HepG2 (cell line): ENCODE measurements around the gene SNRNP35. TPM values are rescaled to one million over a fixed set of nuclear protein-coding genes. Genes with fewer than 3 reads are reported as not detected.

Source experiments
- AGO1 ChIP-seq: fragments of 200-400 bp; formaldehyde crosslinking; IDR thresholded peaks from 2 replicates; pipeline ENCODE4 v1.6.1; 2017; ENCODE audit warnings: mild to moderate bottlenecking, low read depth, low read length, moderate library complexity; ENCODE audit not compliant: poor library complexity, severe bottlenecking
- ARNT2 ChIP-seq: sonication (generic); formaldehyde crosslinking; IDR thresholded peaks from 2 replicates; pipeline ENCODE4 v1.8.0; 2022; ENCODE audit warnings: mild to moderate bottlenecking, low read depth, missing genetic modification reagents, moderate library complexity
- NFKB2 ChIP-seq: sonication (generic); formaldehyde crosslinking; IDR thresholded peaks from 2 replicates; pipeline ENCODE4 v1.4.0; 2020; ENCODE audit warnings: missing genetic modification reagents, borderline replicate concordance
- RBM22 ChIP-seq: fragments of 200-400 bp; formaldehyde crosslinking; optimal IDR thresholded peaks from 2 replicates; pipeline ENCODE3; 2017; ENCODE audit warnings: mild to moderate bottlenecking, low read length, moderate library complexity
- SP1 ChIP-seq, 2 experiments: fragments of 450-650 bp in 1 of 2; sonication (generic) in 1 of 2; formaldehyde crosslinking in 1 of 2; IDR thresholded peaks; 2 replicates each; pipeline versions ENCODE4 v1.4.0 to v1.6.1; 2016 to 2020; ENCODE audit warnings: missing genetic modification reagents in 1 of 2
- SRY ChIP-seq: sonication (generic); formaldehyde crosslinking; IDR thresholded peaks from 2 replicates; pipeline ENCODE4 v1.8.0; 2022; ENCODE audit warnings: mild to moderate bottlenecking, missing genetic modification reagents
- ZFX ChIP-seq: sonication (generic); formaldehyde crosslinking; IDR thresholded peaks from 2 replicates; pipeline ENCODE4 v1.4.0; 2020; ENCODE audit warnings: mild to moderate bottlenecking, low read depth, missing genetic modification reagents, moderate library complexity
- ZFYVE20 ChIP-seq: sonication (generic); formaldehyde crosslinking; IDR thresholded peaks from 2 replicates; pipeline ENCODE4 v1.8.0; 2023; ENCODE audit warnings: low read depth, mild to moderate bottlenecking, moderate library complexity, missing genetic modification reagents, borderline replicate concordance
- ZNF75D ChIP-seq: sonication (generic); formaldehyde crosslinking; IDR thresholded peaks from 2 replicates; pipeline ENCODE4 v1.8.1; 2023; ENCODE audit warnings: missing genetic modification reagents, mild to moderate bottlenecking, borderline replicate concordance
- polyA plus RNA-seq, 8 experiments: library from polyadenylated mRNA; depleted of rRNA in 3 of 8; stranded (reverse) in 7 of 8; unstranded in 1 of 8; fragments of >200 nt; fragmentation: Illumina TruSeq in 4 of 8; extraction: Trizol in 4 of 8; gene quantifications; 2 replicates each; pipeline versions ENCODE4 v1.2.1 to v1.2.3, GENCODE V29; 2011 to 2016; ENCODE audit warnings: low read depth in 4 of 8, missing spikeins in 1 of 8, mixed read lengths in 1 of 8; ENCODE audit not compliant: insufficient read depth in 1 of 8
- total RNA-seq, 5 experiments: library from RNA; depleted of rRNA; stranded (reverse); fragments of >200 nt; fragmentation: Illumina TruSeq; extraction: Trizol; gene quantifications; 2 replicates each; pipeline ENCODE4 v1.2.3, GENCODE V29; 2016; ENCODE audit warnings: low read depth in 1 of 5
- TF ChIP-seq, protein P1 (sequence below), 2 experiments: fragments of 450-650 bp in 1 of 2; sonication (generic) in 1 of 2; formaldehyde crosslinking; IDR thresholded peaks; 2 replicates each; pipeline versions ENCODE4 v1.5.0 to v1.8.0; 2020 to 2022; ENCODE audit warnings: mild to moderate bottlenecking in 1 of 2, missing genetic modification reagents in 1 of 2
- TF ChIP-seq, protein P2 (sequence below): sonication (generic); formaldehyde crosslinking; IDR thresholded peaks from 2 replicates; pipeline ENCODE4 v1.5.0; 2020; ENCODE audit warnings: missing genetic modification reagents
- TF ChIP-seq, protein P3 (sequence below): sonication (generic); formaldehyde crosslinking; IDR thresholded peaks from one replicate; pipeline ENCODE4 v1.5.1; 2020; ENCODE audit warnings: mild to moderate bottlenecking, missing genetic modification reagents; ENCODE audit errors: not compliant biosample characterization
- TF ChIP-seq, protein P4 (sequence below), 2 experiments: sonication (generic) in 1 of 2; formaldehyde crosslinking in 1 of 2; IDR thresholded peaks; 2 replicates each; pipeline versions ENCODE4 v1.4.0 to v1.6.1; 2018 to 2020; ENCODE audit warnings: missing genetic modification reagents in 2 of 2, borderline replicate concordance in 1 of 2, low read depth in 1 of 2, mild to moderate bottlenecking in 1 of 2, missing biosample characterization in 1 of 2

SNRNP35 gene
- total and polyA plus RNA-seq, 2 of the 13 experiments (the other 11 are each of a cell fraction or from before 2014, with no cell fraction given): 11.3 to 22.6 TPM

DNA sequence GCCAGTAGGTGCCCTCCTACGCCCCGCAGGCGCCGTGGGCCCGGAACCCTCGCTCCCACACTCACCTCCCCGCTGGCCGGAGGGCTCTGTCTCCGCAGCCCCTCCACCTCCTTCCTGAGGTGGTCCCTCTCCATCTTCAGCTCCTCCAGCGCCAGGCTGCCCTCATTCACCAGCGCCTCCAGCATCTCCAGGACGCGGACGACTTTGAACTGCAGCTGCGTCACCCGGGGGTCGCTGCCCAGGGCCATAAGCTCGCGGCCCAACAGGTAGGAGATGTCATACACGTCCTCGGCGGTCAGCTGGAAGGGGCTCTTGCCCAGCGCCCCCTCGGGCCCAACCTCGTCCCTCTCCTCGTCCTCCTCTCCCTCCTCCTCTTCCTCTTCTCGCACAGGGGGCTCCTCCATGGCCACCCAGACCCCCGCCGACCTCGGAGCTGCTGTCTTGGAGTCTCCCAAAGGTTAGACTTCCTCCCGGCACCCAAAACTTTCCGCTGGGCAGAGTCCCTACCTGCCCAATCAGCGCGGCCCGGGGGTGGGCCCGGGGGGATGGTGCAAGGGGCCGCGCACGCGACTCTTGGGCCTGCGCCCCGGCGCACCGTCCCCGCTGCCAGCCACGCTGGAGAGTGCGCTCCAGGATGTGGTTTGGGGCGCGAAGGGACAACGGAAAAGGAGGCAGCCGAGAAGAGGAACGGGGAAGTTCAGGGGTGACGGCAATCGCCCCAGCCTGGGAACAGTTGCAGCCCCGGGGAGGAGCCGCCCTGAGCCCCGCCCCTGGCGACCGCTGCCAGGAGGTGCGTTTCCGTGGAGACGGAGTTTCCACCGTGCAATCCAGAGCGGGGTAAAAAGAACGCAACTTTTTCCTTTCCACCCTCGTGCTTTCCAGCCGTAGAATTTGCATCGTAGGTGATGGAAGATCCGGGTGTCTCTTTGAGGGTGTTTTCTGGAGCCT is 21.6 kb upstream of the SNRNP35 start, which contains the start of gene RILPL2 (continued):
- TF ChIP-seq ZNF75D (CRISPR knock-in tag) (no peak), RBM22 (peak; percentile 35), ZFYVE20 (CRISPR knock-in tag) (0 out of 2 replicates have a peak, but pooled peaks have one; percentile 42), AGO1 (peak; percentile 36), NFKB2 (CRISPR knock-in tag) (peak; percentile 37; the same call in 1 of the 2 replicates), SP1 (IDR thresholded peaks at IDR 0.05) (no peak), SP1 (CRISPR knock-in tag; IDR thresholded peaks at IDR 0.05) (peak; percentile 59; the same call in 1 of the 2 replicates), ARNT2 (peak; percentile 75; the same call in 1 of the 2 replicates), ZFX (CRISPR knock-in tag) (peak; percentile 87), SRY (CRISPR knock-in tag) (peak; percentile 84; the same call in 1 of the 2 replicates)
- TF ChIP-seq, protein P1, sequence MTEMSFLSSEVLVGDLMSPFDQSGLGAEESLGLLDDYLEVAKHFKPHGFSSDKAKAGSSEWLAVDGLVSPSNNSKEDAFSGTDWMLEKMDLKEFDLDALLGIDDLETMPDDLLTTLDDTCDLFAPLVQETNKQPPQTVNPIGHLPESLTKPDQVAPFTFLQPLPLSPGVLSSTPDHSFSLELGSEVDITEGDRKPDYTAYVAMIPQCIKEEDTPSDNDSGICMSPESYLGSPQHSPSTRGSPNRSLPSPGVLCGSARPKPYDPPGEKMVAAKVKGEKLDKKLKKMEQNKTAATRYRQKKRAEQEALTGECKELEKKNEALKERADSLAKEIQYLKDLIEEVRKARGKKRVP (CRISPR knock-in tag; IDR thresholded peaks at IDR 0.05): peak in 1 of 2 experiments; percentile 52; a peak in 2 of 4 replicates
- TF ChIP-seq, protein P2, sequence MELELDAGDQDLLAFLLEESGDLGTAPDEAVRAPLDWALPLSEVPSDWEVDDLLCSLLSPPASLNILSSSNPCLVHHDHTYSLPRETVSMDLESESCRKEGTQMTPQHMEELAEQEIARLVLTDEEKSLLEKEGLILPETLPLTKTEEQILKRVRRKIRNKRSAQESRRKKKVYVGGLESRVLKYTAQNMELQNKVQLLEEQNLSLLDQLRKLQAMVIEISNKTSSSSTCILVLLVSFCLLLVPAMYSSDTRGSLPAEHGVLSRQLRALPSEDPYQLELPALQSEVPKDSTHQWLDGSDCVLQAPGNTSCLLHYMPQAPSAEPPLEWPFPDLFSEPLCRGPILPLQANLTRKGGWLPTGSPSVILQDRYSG (CRISPR knock-in tag): no peak
- TF ChIP-seq, protein P3, sequence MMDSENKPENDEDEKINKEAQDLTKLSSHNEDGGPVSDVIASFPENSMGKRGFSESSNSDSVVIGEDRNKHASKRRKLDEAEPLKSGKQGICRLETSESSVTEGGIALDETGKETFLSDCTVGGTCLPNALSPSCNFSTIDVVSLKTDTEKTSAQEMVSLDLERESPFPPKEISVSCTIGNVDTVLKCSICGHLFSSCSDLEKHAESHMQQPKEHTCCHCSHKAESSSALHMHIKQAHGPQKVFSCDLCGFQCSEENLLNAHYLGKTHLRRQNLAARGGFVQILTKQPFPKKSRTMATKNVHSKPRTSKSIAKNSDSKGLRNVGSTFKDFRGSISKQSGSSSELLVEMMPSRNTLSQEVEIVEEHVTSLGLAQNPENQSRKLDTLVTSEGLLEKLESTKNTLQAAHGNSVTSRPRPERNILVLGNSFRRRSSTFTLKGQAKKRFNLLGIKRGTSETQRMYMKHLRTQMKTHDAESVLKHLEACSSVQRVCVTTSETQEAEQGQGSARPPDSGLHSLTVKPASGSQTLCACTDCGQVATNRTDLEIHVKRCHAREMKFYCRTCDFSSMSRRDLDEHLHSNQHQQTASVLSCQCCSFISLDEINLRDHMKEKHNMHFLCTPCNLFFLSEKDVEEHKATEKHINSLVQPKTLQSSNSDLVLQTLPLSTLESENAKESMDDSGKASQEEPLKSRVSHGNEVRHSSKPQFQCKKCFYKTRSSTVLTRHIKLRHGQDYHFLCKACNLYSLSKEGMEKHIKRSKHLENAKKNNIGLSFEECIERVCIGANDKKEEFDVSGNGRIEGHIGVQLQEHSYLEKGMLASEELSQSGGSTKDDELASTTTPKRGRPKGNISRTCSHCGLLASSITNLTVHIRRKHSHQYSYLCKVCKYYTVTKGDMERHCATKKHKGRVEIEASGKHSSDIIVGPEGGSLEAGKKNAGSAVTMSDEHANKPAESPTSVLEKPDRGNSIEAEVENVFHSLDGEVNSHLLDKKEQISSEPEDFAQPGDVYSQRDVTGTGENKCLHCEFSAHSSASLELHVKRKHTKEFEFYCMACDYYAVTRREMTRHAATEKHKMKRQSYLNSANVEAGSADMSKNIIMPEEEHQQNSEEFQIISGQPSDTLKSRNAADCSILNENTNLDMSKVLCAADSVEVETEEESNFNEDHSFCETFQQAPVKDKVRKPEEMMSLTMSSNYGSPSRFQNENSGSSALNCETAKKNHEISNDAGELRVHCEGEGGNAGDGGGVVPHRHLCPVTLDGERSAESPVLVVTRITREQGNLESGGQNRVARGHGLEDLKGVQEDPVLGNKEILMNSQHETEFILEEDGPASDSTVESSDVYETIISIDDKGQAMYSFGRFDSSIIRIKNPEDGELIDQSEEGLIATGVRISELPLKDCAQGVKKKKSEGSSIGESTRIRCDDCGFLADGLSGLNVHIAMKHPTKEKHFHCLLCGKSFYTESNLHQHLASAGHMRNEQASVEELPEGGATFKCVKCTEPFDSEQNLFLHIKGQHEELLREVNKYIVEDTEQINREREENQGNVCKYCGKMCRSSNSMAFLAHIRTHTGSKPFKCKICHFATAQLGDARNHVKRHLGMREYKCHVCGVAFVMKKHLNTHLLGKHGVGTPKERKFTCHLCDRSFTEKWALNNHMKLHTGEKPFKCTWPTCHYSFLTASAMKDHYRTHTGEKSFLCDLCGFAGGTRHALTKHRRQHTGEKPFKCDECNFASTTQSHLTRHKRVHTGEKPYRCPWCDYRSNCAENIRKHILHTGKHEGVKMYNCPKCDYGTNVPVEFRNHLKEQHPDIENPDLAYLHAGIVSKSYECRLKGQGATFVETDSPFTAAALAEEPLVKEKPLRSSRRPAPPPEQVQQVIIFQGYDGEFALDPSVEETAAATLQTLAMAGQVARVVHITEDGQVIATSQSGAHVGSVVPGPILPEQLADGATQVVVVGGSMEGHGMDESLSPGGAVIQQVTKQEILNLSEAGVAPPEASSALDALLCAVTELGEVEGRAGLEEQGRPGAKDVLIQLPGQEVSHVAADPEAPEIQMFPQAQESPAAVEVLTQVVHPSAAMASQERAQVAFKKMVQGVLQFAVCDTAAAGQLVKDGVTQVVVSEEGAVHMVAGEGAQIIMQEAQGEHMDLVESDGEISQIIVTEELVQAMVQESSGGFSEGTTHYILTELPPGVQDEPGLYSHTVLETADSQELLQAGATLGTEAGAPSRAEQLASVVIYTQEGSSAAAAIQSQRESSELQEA: peak; percentile 46
- TF ChIP-seq, protein P4, sequence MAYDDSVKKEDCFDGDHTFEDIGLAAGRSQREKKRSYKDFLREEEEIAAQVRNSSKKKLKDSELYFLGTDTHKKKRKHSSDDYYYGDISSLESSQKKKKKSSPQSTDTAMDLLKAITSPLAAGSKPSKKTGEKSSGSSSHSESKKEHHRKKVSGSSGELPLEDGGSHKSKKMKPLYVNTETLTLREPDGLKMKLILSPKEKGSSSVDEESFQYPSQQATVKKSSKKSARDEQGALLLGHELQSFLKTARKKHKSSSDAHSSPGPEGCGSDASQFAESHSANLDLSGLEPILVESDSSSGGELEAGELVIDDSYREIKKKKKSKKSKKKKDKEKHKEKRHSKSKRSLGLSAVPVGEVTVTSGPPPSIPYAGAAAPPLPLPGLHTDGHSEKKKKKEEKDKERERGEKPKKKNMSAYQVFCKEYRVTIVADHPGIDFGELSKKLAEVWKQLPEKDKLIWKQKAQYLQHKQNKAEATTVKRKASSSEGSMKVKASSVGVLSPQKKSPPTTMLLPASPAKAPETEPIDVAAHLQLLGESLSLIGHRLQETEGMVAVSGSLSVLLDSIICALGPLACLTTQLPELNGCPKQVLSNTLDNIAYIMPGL (CRISPR knock-in tag; IDR thresholded peaks at IDR 0.05; ENCODE audit: borderline replicate concordance in 1 of 2, low read depth in 1 of 2): peak; percentile 22 to 77; a peak in 2 of 4 replicates
